CD4-positive, alpha-beta T cell treated with Interleukin-17A for 1 hour (primary cell): Measurements from ENCODE around the gene TNIK.
"Not testable (repeated sequence)": the region's sequence is repeated elsewhere in the genome, so short reads cannot be mapped to it uniquely, and the experiment has no call there.

ENCODE experiments used
- DNase-seq: peaks from one replicate; pipeline ENCODE4 v3.0.0-alpha.2; 2020

Gene TNIK

GRCh38 chr3:171304017-171304416 is 156.2 kb downstream of the TNIK start:
- not testable (repeated sequence) for DNase-seq

- no peak for DNase-seq
These were observed 158.2 kb downstream of the TNIK start for GRCh38 chr3:171301998-171302397.

GRCh38 chr3:171301002-171301401 is 159.2 kb downstream of the TNIK start:
- DNase-seq: no peak

GRCh38 chr3:171297951-171298350 is 162.3 kb downstream of the TNIK start:
- no peak for DNase-seq

- no peak for DNase-seq
These were observed 163.0 kb downstream of the TNIK start for GRCh38 chr3:171297207-171297606.

GRCh38 chr3:171295484-171296373 is 164.5 kb downstream of the TNIK start:
- DNase-seq: no peak

GRCh38 chr3:171293142-171293782 is 166.9 kb downstream of the TNIK start:
- DNase-seq: no peak

- no peak for DNase-seq
These were observed 169.5 kb downstream of the TNIK start for GRCh38 chr3:171290680-171291079.

GRCh38 chr3:171289291-171289690 is 170.9 kb downstream of the TNIK start:
- no peak for DNase-seq

- DNase-seq: not testable (repeated sequence)
These were observed 172.4 kb downstream of the TNIK start for GRCh38 chr3:171287761-171288160.

GRCh38 chr3:171286580-171287249 is 173.5 kb downstream of the TNIK start:
- peak; percentile 37 for DNase-seq

- DNase-seq: no peak
These were observed 174.9 kb downstream of the TNIK start for GRCh38 chr3:171285287-171285686.

- DNase-seq: no peak
These were observed 175.7 kb downstream of the TNIK start for GRCh38 chr3:171284308-171285075.

GRCh38 chr3:171283848-171284222 is 176.4 kb downstream of the TNIK start:
- no peak for DNase-seq

- DNase-seq: no peak
These were observed 176.9 kb downstream of the TNIK start for GRCh38 chr3:171283183-171283847.

- no peak for DNase-seq
These were observed 178.2 kb downstream of the TNIK start for GRCh38 chr3:171282041-171282440.

- no peak for DNase-seq
These were observed 178.8 kb downstream of the TNIK start for GRCh38 chr3:171281256-171281992.

- no peak for DNase-seq
These were observed 180.2 kb downstream of the TNIK start for GRCh38 chr3:171279972-171280371.

GRCh38 chr3:171278299-171278590 is 182.0 kb downstream of the TNIK start:
- no peak for DNase-seq

GRCh38 chr3:171277456-171278298 is 182.5 kb downstream of the TNIK start:
- DNase-seq: no peak

- DNase-seq: no peak
These were observed 183.3 kb downstream of the TNIK start for GRCh38 chr3:171276923-171277322.
